SU-DHL-6 (cell line): ENCODE results near the gene NCOR2.

Experiments
- H2AFZ ChIP-seq: fragments of 200-600 bp; sonication (generic); 2 replicates; pipeline ENCODE4 v1.6.1; 2014; ENCODE audit warnings: low read depth, mild to moderate bottlenecking, moderate library complexity, mixed read lengths, antibody characterized with exemption, low read length; ENCODE audit not compliant: severe bottlenecking
- H3F3A ChIP-seq: fragments of 200-600 bp; shearing (Covaris generic); 2 replicates; pipeline ENCODE4 v1.6.0; 2016; ENCODE audit warnings: antibody characterized with exemption, mild to moderate bottlenecking; ENCODE audit not compliant: insufficient read depth
- H3K27ac ChIP-seq: fragments of 200-600 bp; sonication (generic); 2 replicates; pipeline ENCODE4 v1.5.1; 2016; ENCODE audit warnings: low read depth, mild to moderate bottlenecking, low read length, moderate library complexity, mixed read lengths
- H3K27me3 ChIP-seq: fragments of 200-600 bp; sonication (generic), shearing (Covaris generic); 2 replicates; pipeline ENCODE4 v1.6.0; 2014; ENCODE audit warnings: mild to moderate bottlenecking, low read length
- H3K36me3 ChIP-seq: fragments of 200-600 bp; sonication (generic); 2 replicates; pipeline ENCODE4 v1.6.1; 2014; ENCODE audit warnings: mild to moderate bottlenecking, low read length, mixed read lengths
- H3K4me2 ChIP-seq: fragments of 300-600, 200-600 bp; shearing (Covaris generic), sonication (generic); 2 replicates; pipeline ENCODE4 v1.6.0; 2014; ENCODE audit warnings: low read length, low read depth, mild to moderate bottlenecking; ENCODE audit not compliant: poor library complexity, severe bottlenecking
- H3K4me3 ChIP-seq: fragments of 200-600 bp; sonication (generic); 2 replicates; pipeline ENCODE4 v1.5.1; 2014; ENCODE audit warnings: antibody characterized with exemption, low read length, mild to moderate bottlenecking, mixed read lengths; ENCODE audit not compliant: insufficient read depth, poor library complexity, severe bottlenecking
- H3K79me2 ChIP-seq: fragments of 200-600 bp; sonication (generic); 2 replicates; pipeline ENCODE4 v1.6.1; 2014; ENCODE audit warnings: mild to moderate bottlenecking, low read length, moderate library complexity; ENCODE audit not compliant: insufficient read depth
- H3K9ac ChIP-seq: fragments of 200-600 bp; sonication (generic); 2 replicates; pipeline ENCODE4 v1.7.0; 2014; ENCODE audit warnings: mild to moderate bottlenecking, low read length
- H3K9me2 ChIP-seq: fragments of 200-600 bp; sonication (generic); replicated peaks from 2 replicates; pipeline ENCODE4 v1.6.1; 2014; ENCODE audit warnings: low read length; ENCODE audit not compliant: insufficient read depth
- H3K9me3 ChIP-seq: fragments of 200-600 bp; sonication (generic); 2 replicates; pipeline ENCODE4 v1.6.1; 2014; ENCODE audit warnings: low read length, mixed read lengths; ENCODE audit not compliant: insufficient read depth
- H4K20me1 ChIP-seq: fragments of 200-600 bp; sonication (generic); 2 replicates; pipeline ENCODE4 v1.6.1; 2014; ENCODE audit warnings: low read depth, mild to moderate bottlenecking, antibody characterized with exemption, low read length, moderate library complexity, mixed read lengths
- EZH2phosphoT487 ChIP-seq: fragments of 200-600 bp; sonication (generic), shearing (Covaris generic); conservative IDR thresholded peaks from 2 replicates; pipeline ENCODE4 v1.6.1; 2018; ENCODE audit warnings: mild to moderate bottlenecking, antibody characterized with exemption, low read length, moderate library complexity, mixed read lengths
- TF ChIP-seq, protein P1 (sequence below): fragments of 200-600 bp; sonication (generic); IDR thresholded peaks from one replicate; pipeline ENCODE4 v1.5.1; 2017; ENCODE audit warnings: antibody characterized with exemption, mild to moderate bottlenecking, low read length, moderate library complexity; ENCODE audit not compliant: insufficient read depth, poor library complexity, severe bottlenecking

Gene NCOR2

DNA sequence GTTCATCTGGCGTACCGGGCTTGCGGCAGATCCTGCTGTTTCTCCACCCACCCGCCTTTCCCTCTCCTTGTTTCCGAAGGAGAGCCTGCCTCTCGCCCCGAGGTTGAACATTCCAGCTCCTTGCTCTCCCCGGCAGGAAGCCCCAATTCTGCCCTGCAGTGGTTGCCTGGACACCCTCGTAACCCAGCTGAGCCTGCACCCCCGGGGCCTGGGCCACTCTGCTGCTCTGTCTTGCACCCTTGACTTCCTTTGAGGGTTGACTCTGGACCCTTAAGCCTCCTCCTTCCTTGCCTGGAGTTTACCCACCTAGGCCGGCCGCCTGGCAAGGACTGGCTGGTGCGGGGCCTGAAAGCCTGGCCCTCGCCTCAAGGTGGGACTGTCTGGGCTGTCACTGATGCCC, 25.8 kb upstream of the NCOR2 start:
- no peak for TF ChIP-seq EZH2phosphoT487
- TF ChIP-seq, protein P1, sequence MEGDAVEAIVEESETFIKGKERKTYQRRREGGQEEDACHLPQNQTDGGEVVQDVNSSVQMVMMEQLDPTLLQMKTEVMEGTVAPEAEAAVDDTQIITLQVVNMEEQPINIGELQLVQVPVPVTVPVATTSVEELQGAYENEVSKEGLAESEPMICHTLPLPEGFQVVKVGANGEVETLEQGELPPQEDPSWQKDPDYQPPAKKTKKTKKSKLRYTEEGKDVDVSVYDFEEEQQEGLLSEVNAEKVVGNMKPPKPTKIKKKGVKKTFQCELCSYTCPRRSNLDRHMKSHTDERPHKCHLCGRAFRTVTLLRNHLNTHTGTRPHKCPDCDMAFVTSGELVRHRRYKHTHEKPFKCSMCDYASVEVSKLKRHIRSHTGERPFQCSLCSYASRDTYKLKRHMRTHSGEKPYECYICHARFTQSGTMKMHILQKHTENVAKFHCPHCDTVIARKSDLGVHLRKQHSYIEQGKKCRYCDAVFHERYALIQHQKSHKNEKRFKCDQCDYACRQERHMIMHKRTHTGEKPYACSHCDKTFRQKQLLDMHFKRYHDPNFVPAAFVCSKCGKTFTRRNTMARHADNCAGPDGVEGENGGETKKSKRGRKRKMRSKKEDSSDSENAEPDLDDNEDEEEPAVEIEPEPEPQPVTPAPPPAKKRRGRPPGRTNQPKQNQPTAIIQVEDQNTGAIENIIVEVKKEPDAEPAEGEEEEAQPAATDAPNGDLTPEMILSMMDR, result no peak
- no peaks in the 10 kb centered on the region for H4K20me1 ChIP-seq
- H3K4me3 ChIP-seq, result no peak overlapping the region
- no peaks in the 10 kb centered on the region for H3K79me2 ChIP-seq
- H3F3A ChIP-seq, result no peaks in the 10 kb centered on the region
- H3K4me2 ChIP-seq, result no peak overlapping the region
- H3K27me3 ChIP-seq, result no peaks in the 10 kb centered on the region
- H3K9ac ChIP-seq, result no peak overlapping the region
- no peaks in the 10 kb centered on the region for H3K36me3 ChIP-seq
- no peak overlapping the region for H2AFZ ChIP-seq
- no peaks in the 10 kb centered on the region for H3K9me3 ChIP-seq
- no peaks in the 10 kb centered on the region for H3K9me2 ChIP-seq
- H3K27ac ChIP-seq, result no peak overlapping the region

DNA sequence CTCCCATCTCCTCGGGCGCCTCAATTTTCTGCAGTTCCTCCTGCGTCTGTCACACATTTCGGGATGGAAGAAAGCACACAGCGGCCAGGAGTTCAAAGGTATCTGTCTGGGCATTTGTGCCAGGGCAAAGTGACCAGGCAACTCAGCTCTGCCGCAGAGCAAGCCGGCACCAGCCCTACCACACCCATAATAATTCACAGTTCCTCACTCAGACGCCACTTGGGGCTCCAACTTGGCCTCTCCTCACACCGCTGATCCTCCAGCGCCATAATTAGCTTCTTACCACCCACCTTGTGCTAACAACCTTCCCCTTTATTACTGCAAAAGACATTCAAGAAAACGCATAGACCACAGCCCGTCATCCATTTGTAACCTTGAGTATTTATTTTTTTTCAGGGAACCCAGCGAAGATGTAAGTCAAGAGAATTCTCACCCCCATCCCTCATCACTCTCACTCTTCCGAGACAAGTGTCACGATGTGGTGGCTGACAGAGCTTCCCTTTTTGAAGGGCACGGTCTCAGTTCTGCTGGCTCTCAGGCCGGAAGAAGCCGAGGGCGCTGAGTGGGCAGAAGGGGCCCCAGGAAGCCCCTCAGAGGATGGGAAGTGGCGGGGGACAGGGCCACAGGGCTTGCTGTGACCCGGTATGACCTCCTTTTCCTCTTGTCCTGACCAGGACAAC, 25.2 kb upstream of the NCOR2 start:
- H3K27ac ChIP-seq, result no peak overlapping the region
- TF ChIP-seq, protein P1, result no peak
- TF ChIP-seq EZH2phosphoT487, result no peak
- no peaks in the 10 kb centered on the region for H4K20me1 ChIP-seq
- no peaks in the 10 kb centered on the region for H3K27me3 ChIP-seq
- H3K9ac ChIP-seq, result no peak overlapping the region
- H3K4me3 ChIP-seq, result no peak overlapping the region
- no peak overlapping the region for H2AFZ ChIP-seq
- H3K9me2 ChIP-seq, result no peaks in the 10 kb centered on the region
- H3K36me3 ChIP-seq, result no peaks in the 10 kb centered on the region
- no peaks in the 10 kb centered on the region for H3K9me3 ChIP-seq
- no peaks in the 10 kb centered on the region for H3F3A ChIP-seq
- H3K4me2 ChIP-seq, result no peak overlapping the region
- no peaks in the 10 kb centered on the region for H3K79me2 ChIP-seq

DNA sequence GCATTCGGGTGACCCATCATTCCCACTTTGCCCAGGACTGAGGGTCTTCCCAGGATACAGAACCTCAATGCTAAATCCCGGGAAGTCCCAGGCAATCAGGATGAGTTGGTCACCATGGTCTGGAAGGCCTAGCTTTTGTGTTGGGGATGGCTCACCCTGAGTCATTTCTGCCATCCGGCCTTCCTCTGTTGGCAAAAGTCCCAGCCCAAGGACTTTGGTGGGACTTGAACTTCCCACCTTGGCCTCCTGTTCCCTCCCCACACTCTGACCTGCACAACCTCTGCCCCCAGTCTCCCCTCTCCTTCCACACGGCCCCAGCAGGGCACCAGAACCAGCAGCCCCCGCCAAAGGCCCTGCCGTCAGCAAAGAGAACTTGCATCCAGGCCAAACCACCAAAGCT, 24.6 kb upstream of the NCOR2 start:
- H3K4me3 ChIP-seq, result no peak overlapping the region
- H3K79me2 ChIP-seq, result no peaks in the 10 kb centered on the region
- TF ChIP-seq, protein P1, result no peak
- no peak for TF ChIP-seq EZH2phosphoT487
- H3K4me2 ChIP-seq, result no peak overlapping the region
- H3K36me3 ChIP-seq, result no peaks in the 10 kb centered on the region
- H3K9ac ChIP-seq, result no peak overlapping the region
- H3K9me3 ChIP-seq, result no peaks in the 10 kb centered on the region
- H3K27ac ChIP-seq, result no peak overlapping the region
- H3K27me3 ChIP-seq, result no peaks in the 10 kb centered on the region
- no peaks in the 10 kb centered on the region for H4K20me1 ChIP-seq
- H2AFZ ChIP-seq, result no peak overlapping the region
- H3F3A ChIP-seq, result no peaks in the 10 kb centered on the region
- no peaks in the 10 kb centered on the region for H3K9me2 ChIP-seq
